Sigmoid colon (tissue), 7 donors: ENCODE results near the gene PLAGL2. TPM values are rescaled to one million over a fixed set of nuclear protein-coding genes. Genes with fewer than 3 reads are reported as not detected.
A peak's percentile ranks its signal among the peaks of the same experiment; 100 is the strongest.

Experiments
- DNase-seq: peaks from one replicate; pipeline ENCODE4 v3.0.0-alpha.2; 2019
- H3K27ac ChIP-seq, 4 donors: fragments of 200-600 bp; sonication (generic); one replicate each; pipeline ENCODE4 v1.5.1; 2016 to 2019; ENCODE audit warnings: mild to moderate bottlenecking in 1 of 4
- H3K27me3 ChIP-seq, 3 donors: fragments of 200-600 bp; sonication (generic); one replicate each; pipeline ENCODE4 v1.5.1; 2019; ENCODE audit warnings: mild to moderate bottlenecking in 1 of 3
- H3K36me3 ChIP-seq, 4 donors: fragments of 200-600 bp; sonication (generic); one replicate each; pipeline ENCODE4 v1.5.1; 2016 to 2019
- H3K4me1 ChIP-seq, 4 donors: fragments of 200-600 bp; sonication (generic); one replicate each; pipeline ENCODE4 v1.5.1; 2017 to 2019
- H3K4me3 ChIP-seq, 4 donors: fragments of 200-600 bp; sonication (generic); one replicate each; pipeline ENCODE4 v1.5.1; 2017 to 2019; ENCODE audit warnings: mild to moderate bottlenecking in 2 of 4, moderate library complexity in 1 of 4
- H3K9me3 ChIP-seq, 4 donors: fragments of 200-600 bp in 3 of 4; sonication (generic) in 3 of 4; one replicate each; pipeline versions ENCODE4 v1.5.1 to v1.6.1; 2013 to 2019
- EP300 ChIP-seq, 4 donors: sonication (generic); formaldehyde crosslinking; IDR thresholded peaks; one replicate each; pipeline ENCODE4 v1.6.1; 2017; ENCODE audit warnings: antibody characterized with exemption in 4 of 4
- POLR2A ChIP-seq, 2 donors: fragments of 450-650 bp; IDR thresholded peaks; one replicate each; pipeline ENCODE4 v1.6.1; 2016; ENCODE audit warnings: antibody characterized with exemption in 2 of 2, mild to moderate bottlenecking in 2 of 2, moderate library complexity in 2 of 2
- POLR2AphosphoS5 ChIP-seq, 4 donors: sonication (generic); formaldehyde crosslinking; IDR thresholded peaks; one replicate each; pipeline ENCODE4 v1.6.1; 2017; ENCODE audit warnings: antibody characterized with exemption in 4 of 4
- WGBS, 2 donors: extraction: QIAGEN DNeasy Blood & Tissue Kit; methylation state at CpG; one replicate each; pipeline ENCODE4 v1.1.7; 2013; 5-methylcytosine and 5-hydroxymethylcytosine counted together
- intact Hi-C: fragments of 100-400 bp; cut with DNase I; formaldehyde crosslinking; loops from one replicate; pipeline ENCODE4 v1.15.1; 2023
- polyA plus RNA-seq, 3 donors: library from polyadenylated mRNA; stranded (reverse); fragments of 200-250 nt; gene quantifications; one replicate each; pipeline ENCODE4 v1.2.3, GENCODE V29; 2013
- total RNA-seq, 4 donors: library from RNA; depleted of rRNA; stranded (reverse); fragments of >200 nt; gene quantifications; one replicate each; pipeline ENCODE4 v1.1.0, GENCODE V29; 2016
- TF ChIP-seq, protein P1 (sequence below), 4 experiments: fragments of 450-650 bp in 3 of 4; fragments of 200-600 bp in 1 of 4; IDR thresholded peaks; one replicate each; pipeline ENCODE4 v1.5.1; 2016 to 2019; ENCODE audit warnings: antibody characterized with exemption in 4 of 4, mild to moderate bottlenecking in 3 of 4, moderate library complexity in 2 of 4
- donor health status: healthy with polysubstance abuse.
- donor health status: Bipolar disorder and iron deficiency.
- donor health status: healthy.

PLAGL2 gene
- total and polyA plus RNA-seq, 7 donors = 3.0 to 12.5 (median 5.0) TPM

DNA sequence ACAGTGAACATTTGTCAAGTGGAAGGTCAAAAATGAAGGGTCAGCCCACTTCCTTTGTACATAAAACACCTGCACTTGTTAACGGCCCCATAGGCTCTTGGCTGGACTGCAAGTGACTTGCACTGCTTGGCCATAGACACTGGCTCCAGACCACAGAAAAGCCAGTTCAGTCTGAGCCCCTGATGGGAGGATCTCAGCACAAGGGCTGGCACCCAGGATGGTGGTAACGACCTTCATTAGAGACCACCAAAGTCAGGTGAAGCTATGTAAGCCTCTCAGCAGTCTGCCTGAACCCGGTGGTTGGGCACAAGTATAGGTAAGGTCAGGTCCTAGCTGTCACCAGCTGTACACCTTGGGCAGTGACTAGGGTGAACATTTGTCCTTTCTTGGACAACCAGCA is 16.1 kb downstream of the PLAGL2 start:
- peaks cover 0 to 50% (median 23%) of the 10 kb centered on the region in 4 donors for H3K4me1 ChIP-seq
- peaks cover 0 to 17% (median 13%) of the 10 kb centered on the region in 4 donors for H3K36me3 ChIP-seq
- intact Hi-C loops = loop anchor here (5.0 kb wide), 1 partner anchor 86 kb away; the partner anchor contains the start of gene KIF3B
- TF ChIP-seq, protein P1, sequence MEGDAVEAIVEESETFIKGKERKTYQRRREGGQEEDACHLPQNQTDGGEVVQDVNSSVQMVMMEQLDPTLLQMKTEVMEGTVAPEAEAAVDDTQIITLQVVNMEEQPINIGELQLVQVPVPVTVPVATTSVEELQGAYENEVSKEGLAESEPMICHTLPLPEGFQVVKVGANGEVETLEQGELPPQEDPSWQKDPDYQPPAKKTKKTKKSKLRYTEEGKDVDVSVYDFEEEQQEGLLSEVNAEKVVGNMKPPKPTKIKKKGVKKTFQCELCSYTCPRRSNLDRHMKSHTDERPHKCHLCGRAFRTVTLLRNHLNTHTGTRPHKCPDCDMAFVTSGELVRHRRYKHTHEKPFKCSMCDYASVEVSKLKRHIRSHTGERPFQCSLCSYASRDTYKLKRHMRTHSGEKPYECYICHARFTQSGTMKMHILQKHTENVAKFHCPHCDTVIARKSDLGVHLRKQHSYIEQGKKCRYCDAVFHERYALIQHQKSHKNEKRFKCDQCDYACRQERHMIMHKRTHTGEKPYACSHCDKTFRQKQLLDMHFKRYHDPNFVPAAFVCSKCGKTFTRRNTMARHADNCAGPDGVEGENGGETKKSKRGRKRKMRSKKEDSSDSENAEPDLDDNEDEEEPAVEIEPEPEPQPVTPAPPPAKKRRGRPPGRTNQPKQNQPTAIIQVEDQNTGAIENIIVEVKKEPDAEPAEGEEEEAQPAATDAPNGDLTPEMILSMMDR (IDR thresholded peaks at IDR 0.05) = no peak
- TF ChIP-seq POLR2AphosphoS5 (IDR thresholded peaks at IDR 0.05) (no peak), EP300 (IDR thresholded peaks at IDR 0.05) (no peak), POLR2A (IDR thresholded peaks at IDR 0.05) (no peak)
- H3K4me3 ChIP-seq = no peak overlapping the region
- no peak for DNase-seq
- WGBS, 2 donors = 75 to 84% methylated on average over 3 of the region's 3 CpGs
- no peaks in the 10 kb centered on the region for H3K27me3 ChIP-seq
- no peaks in the 10 kb centered on the region for H3K9me3 ChIP-seq
- peak overlapping the region in 1 of 4 donors; percentile 91 for H3K27ac ChIP-seq

DNA sequence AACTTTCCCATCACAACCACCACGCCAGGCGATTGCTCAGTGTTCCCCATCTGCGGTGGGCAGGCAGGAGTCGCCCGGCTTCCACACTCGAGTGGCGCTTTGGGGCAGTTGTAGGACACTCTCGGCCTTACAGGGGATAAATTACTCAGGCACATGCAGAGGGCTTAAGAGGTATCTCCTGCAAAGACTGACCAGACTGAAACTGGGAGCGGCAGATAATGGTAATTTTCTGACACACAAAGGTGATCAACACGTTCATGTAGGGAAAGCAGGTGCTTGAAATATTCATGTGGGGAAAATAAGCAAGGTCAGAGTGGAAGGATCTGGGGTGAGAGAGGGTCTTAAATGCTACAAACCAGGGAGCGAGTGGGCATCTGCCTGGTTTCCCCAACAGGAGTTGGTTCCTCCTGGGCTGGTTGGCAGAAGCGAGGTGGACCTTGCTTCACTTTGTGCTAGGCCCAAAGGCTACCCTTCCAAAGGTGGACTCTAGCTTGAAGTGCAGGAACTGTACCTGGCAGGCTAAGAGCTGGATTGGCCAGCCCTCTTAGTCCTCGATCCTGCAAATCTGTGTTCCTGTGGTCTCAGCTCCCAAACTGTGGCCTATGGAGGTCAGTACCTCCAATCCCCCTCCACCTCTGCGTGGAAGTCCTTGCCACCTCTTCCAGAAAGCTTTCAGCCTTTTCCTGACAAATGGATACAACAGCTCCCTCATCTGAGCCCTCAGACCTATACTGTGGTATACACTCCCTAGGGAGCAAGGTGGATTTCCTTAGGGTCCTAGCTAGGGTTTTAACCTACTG is 16.7 kb downstream of the PLAGL2 start:
- TF ChIP-seq, protein P1 (IDR thresholded peaks at IDR 0.05) = no peak
- TF ChIP-seq POLR2AphosphoS5 (IDR thresholded peaks at IDR 0.05) = no peak
- TF ChIP-seq EP300 (IDR thresholded peaks at IDR 0.05) = no peak
- no peak for TF ChIP-seq POLR2A (IDR thresholded peaks at IDR 0.05)
- Histone ChIP-seq H3K27me3 (no peaks in the 10 kb centered on the region), H3K27ac (peak overlapping the region; percentile 83 to 91 (median 84)), H3K4me1 (peaks cover 0 to 53% (median 23%) of the 10 kb centered on the region in 4 donors), H3K4me3 (peak overlapping the region; percentile 55 to 84 (median 64)), H3K9me3 (no peaks in the 10 kb centered on the region), H3K36me3 (peaks cover 0 to 11% (median 7%) of the 10 kb centered on the region in 4 donors)
- intact Hi-C loops = loop anchor here (5.0 kb wide), 1 partner anchor 86 kb away; the partner anchor contains the start of gene KIF3B
- WGBS, 2 donors = 48 to 66% methylated on average over 14 of the region's 14 CpGs
- no peak for DNase-seq

- peak overlapping the region; percentile 55 to 84 (median 64) for H3K4me3 ChIP-seq
- TF ChIP-seq POLR2A (IDR thresholded peaks at IDR 0.05) = no peak
- TF ChIP-seq POLR2AphosphoS5 (IDR thresholded peaks at IDR 0.05) = peak in 1 of 4 donors; percentile 13
- TF ChIP-seq, protein P1 (IDR thresholded peaks at IDR 0.05) = no peak
- H3K36me3 ChIP-seq = peaks cover 0 to 4% (median 1%) of the 10 kb centered on the region in 4 donors
- intact Hi-C loops = loop anchor here (5.0 kb wide), 1 partner anchor 87 kb away; the partner anchor contains the start of gene KIF3B
- peaks cover 0 to 53% (median 23%) of the 10 kb centered on the region in 4 donors for H3K4me1 ChIP-seq
- WGBS, 2 donors = 2 to 6% methylated on average over 88 of the region's 88 CpGs
- DNase-seq = peak; percentile 76
- no peaks in the 10 kb centered on the region for H3K9me3 ChIP-seq
- peak overlapping the region; percentile 83 to 91 (median 84) for H3K27ac ChIP-seq
- no peaks in the 10 kb centered on the region for H3K27me3 ChIP-seq
Observed at GRCh38 chr20:32189691-32190615, 17.6 kb downstream of the PLAGL2 start.

DNA sequence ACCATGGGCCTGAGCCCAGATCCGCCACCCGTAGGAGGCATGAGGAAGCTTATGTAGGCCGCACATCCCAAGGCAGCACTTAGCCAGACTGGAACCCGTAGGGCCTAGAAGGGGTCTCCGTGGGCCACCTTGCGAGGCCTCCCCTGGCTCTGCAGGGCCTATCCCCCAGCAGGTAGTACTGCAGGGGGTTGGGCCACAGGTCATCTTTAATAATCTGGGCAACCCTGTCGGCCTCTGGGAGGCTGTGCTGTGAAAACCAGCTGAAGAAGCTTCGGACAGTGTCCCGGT is 18.5 kb downstream of the PLAGL2 start:
- intact Hi-C loops = no loop called here
- Histone ChIP-seq H3K9me3 (no peaks in the 10 kb centered on the region), H3K27me3 (no peaks in the 10 kb centered on the region), H3K4me3 (peak overlapping the region; percentile 55 to 84 (median 64)), H3K4me1 (peaks cover 0 to 45% (median 23%) of the 10 kb centered on the region in 4 donors), H3K36me3 (no peaks in the 10 kb centered on the region), H3K27ac (peak overlapping the region; percentile 83 to 91 (median 84))
- 93 to 95% methylated on average over 9 of the region's 9 CpGs for WGBS, 2 donors
- TF ChIP-seq, protein P1 (IDR thresholded peaks at IDR 0.05) = no peak
- TF ChIP-seq EP300 (IDR thresholded peaks at IDR 0.05) = no peak
- no peak for TF ChIP-seq POLR2AphosphoS5 (IDR thresholded peaks at IDR 0.05)
- no peak for TF ChIP-seq POLR2A (IDR thresholded peaks at IDR 0.05)
- DNase-seq = no peak
